Left lung (tissue), 10 donors: ENCODE results near the gene SP6. TPM values are rescaled to one million over a fixed set of nuclear protein-coding genes. Genes with fewer than 3 reads are reported as not detected.

Experiments
- ATAC-seq: fragments of 200-7000 bp; cut with Tn5 transposase; one replicate; pipeline ENCODE4 v1.9.1; 2020; ENCODE audit warnings: moderate library complexity
- DNase-seq, 4 donors: peaks; one replicate each; pipeline ENCODE4 v3.0.0-alpha.2; 2013 to 2020
- H3K27ac ChIP-seq, 2 donors: fragments of 200-600 bp; sonication (generic) in 1 of 2; one replicate each; pipeline versions ENCODE4 v1.5.0 to v1.8.0; 2020 to 2021
- H3K27me3 ChIP-seq, 2 donors: fragments of 200-600 bp; sonication (generic) in 1 of 2; one replicate each; pipeline versions ENCODE4 v1.5.0 to v1.8.0; 2020 to 2021
- H3K36me3 ChIP-seq, 2 donors: fragments of 200-600 bp; sonication (generic) in 1 of 2; one replicate each; pipeline versions ENCODE4 v1.5.0 to v1.8.0; 2020 to 2021
- H3K4me1 ChIP-seq, 2 donors: fragments of 200-600 bp; one replicate each; pipeline ENCODE4 v1.8.0; 2021
- H3K4me3 ChIP-seq, 2 donors: fragments of 200-600 bp; sonication (generic) in 1 of 2; one replicate each; pipeline versions ENCODE4 v1.5.0 to v1.8.0; 2020 to 2021; ENCODE audit warnings: mild to moderate bottlenecking in 1 of 2
- H3K9me3 ChIP-seq, 2 donors: fragments of 200-600 bp; sonication (generic) in 1 of 2; one replicate each; pipeline versions ENCODE4 v1.5.0 to v1.8.0; 2020 to 2021
- intact Hi-C, 2 donors: fragments of 100-400 bp; cut with DNase I; formaldehyde crosslinking; loops; one replicate each; pipeline versions ENCODE4 v1.11.2 to v1.14.2; 2022
- polyA plus RNA-seq, 6 donors: library from polyadenylated mRNA; unstranded; fragments of 120-200 nt; gene quantifications; one replicate each; pipeline ENCODE4 v1.2.1, GENCODE V29; 2013; ENCODE audit not compliant: insufficient read length in 6 of 6
- total RNA-seq, 2 donors: library from RNA; stranded (reverse); fragmentation: NEBNext Ultra II Directional; extraction: Animal tissue kit (Norgen Biotek cat#: 25700); gene quantifications; one replicate each; pipeline ENCODE4 v1.2.1, GENCODE V29; 2021
- TF ChIP-seq, protein P1 (sequence below), 2 donors: fragments of 200-600 bp; sonication (generic) in 1 of 2; IDR thresholded peaks; one replicate each; pipeline versions ENCODE4 v1.5.0 to v1.8.0; 2021; ENCODE audit warnings: antibody characterized with exemption in 2 of 2
- donor health status: DM: no; HTN: yes; CAD: no.
- donor health status: DM: no; HTN: no; CAD: no.

The SP6 gene
- total and polyA plus RNA-seq, 8 donors = 0.79 to 6.7 (median 4.5) TPM

DNA sequence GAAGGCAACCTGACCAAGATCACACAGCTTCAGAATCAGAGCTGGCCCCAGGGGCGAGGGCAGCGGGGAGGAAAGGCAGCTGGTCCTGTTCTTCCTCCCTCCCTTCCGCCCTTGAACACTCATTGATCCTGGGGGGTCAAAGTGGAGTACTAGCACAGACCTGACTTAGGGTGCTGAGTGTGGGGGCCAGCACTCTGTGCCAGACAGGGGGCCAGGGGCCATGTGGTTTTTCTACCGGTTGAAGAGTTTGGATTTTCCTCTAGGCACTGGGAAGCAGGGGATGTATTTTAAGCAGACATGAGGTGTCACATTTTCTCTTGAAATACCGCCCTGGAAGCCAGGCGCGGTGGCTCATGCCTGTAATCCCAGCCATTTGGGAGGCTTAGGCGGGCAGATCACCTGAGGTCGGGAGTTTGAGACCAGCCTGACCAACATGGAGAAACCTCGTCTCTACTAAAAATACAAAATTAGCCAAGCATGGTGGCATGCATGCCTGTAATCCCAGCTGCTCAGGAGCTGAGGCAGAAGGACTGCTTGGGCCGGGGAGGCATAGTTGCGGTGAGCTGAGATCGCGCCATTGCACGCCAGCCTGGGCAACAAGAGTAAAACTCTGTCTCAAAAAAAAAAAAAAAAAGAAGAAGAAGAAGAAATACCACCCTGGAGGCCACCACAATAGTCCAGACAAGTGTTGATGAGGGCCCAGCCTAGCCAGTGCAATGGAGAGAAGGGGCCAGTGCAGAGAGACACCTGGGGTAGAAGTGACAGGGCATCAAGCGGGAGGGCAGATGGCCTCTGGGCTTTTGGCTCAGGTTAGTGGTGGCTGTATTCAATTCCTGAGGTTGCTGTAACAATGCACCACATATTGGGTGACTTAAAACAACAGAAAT is 44.7 kb downstream of the SP6 start:
- H3K4me3 ChIP-seq = no peak overlapping the region
- TF ChIP-seq, protein P1, sequence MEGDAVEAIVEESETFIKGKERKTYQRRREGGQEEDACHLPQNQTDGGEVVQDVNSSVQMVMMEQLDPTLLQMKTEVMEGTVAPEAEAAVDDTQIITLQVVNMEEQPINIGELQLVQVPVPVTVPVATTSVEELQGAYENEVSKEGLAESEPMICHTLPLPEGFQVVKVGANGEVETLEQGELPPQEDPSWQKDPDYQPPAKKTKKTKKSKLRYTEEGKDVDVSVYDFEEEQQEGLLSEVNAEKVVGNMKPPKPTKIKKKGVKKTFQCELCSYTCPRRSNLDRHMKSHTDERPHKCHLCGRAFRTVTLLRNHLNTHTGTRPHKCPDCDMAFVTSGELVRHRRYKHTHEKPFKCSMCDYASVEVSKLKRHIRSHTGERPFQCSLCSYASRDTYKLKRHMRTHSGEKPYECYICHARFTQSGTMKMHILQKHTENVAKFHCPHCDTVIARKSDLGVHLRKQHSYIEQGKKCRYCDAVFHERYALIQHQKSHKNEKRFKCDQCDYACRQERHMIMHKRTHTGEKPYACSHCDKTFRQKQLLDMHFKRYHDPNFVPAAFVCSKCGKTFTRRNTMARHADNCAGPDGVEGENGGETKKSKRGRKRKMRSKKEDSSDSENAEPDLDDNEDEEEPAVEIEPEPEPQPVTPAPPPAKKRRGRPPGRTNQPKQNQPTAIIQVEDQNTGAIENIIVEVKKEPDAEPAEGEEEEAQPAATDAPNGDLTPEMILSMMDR (IDR thresholded peaks at IDR 0.05) = no peak
- no peaks in the 10 kb centered on the region for H3K9me3 ChIP-seq
- DNase-seq (no peak), ATAC-seq (no peak)
- H3K27ac ChIP-seq = no peak overlapping the region
- peaks cover 0 to 10% of the 10 kb centered on the region in 2 donors for H3K4me1 ChIP-seq
- intact Hi-C loops = no loop called here
- peaks cover 0 to 44% of the 10 kb centered on the region in 2 donors for H3K36me3 ChIP-seq
- H3K27me3 ChIP-seq = no peaks in the 10 kb centered on the region

- no peak for DNase-seq
- TF ChIP-seq, protein P1 (IDR thresholded peaks at IDR 0.05) = no peak
- H3K27ac ChIP-seq = no peak overlapping the region
- H3K9me3 ChIP-seq = no peaks in the 10 kb centered on the region
- no peak overlapping the region for H3K4me3 ChIP-seq
- intact Hi-C loops = no loop called here
- no peaks in the 10 kb centered on the region for H3K27me3 ChIP-seq
- H3K36me3 ChIP-seq = peaks cover 0 to 30% of the 10 kb centered on the region in 2 donors
- peaks cover 0 to under 1% of the 10 kb centered on the region in 2 donors for H3K4me1 ChIP-seq
- ATAC-seq = no peak
Measured at GRCh38 chr17:47804461-47804860, 46.5 kb downstream of the SP6 start.

GRCh38 chr17:47803751-47804150 is 47.2 kb downstream of the SP6 start:
- DNase-seq = no peak
- Histone ChIP-seq H3K27me3 (no peaks in the 10 kb centered on the region), H3K4me3 (no peak overlapping the region), H3K27ac (no peak overlapping the region), H3K4me1 (no peaks in the 10 kb centered on the region), H3K9me3 (no peaks in the 10 kb centered on the region), H3K36me3 (peaks cover 0 to 23% of the 10 kb centered on the region in 2 donors)
- intact Hi-C loops = no loop called here
- TF ChIP-seq, protein P1 (IDR thresholded peaks at IDR 0.05) = no peak
- no peak for ATAC-seq

- Histone ChIP-seq H3K4me3 (no peak overlapping the region), H3K36me3 (peaks cover 0 to 17% of the 10 kb centered on the region in 2 donors), H3K4me1 (no peaks in the 10 kb centered on the region), H3K27ac (no peak overlapping the region), H3K9me3 (no peaks in the 10 kb centered on the region), H3K27me3 (no peaks in the 10 kb centered on the region)
- intact Hi-C loops = no loop called here
- TF ChIP-seq, protein P1 (IDR thresholded peaks at IDR 0.05) = no peak
- DNase-seq = no peak
- no peak for ATAC-seq
Measured at GRCh38 chr17:47803201-47803600, 47.8 kb downstream of the SP6 start.

- Histone ChIP-seq H3K36me3 (peaks cover 0 to 10% of the 10 kb centered on the region in 2 donors), H3K27me3 (peaks cover 0 to 4% of the 10 kb centered on the region in 2 donors), H3K4me1 (no peaks in the 10 kb centered on the region), H3K27ac (no peak overlapping the region), H3K4me3 (no peak overlapping the region), H3K9me3 (no peaks in the 10 kb centered on the region)
- TF ChIP-seq, protein P1 (IDR thresholded peaks at IDR 0.05) = peak; percentile 26 to 36
- intact Hi-C loops = no loop called here
- ATAC-seq (peak; percentile 80), DNase-seq (no peak)
Measured at GRCh38 chr17:47802341-47803022, 48.5 kb downstream of the SP6 start.
